Panc1 (cell line): ENCODE measurements around the gene RHOT2. TPM values are rescaled to one million over a fixed set of nuclear protein-coding genes. Genes with fewer than 3 reads are reported as not detected.

Source experiments
- ATAC-seq: fragments of 200-7000 bp; cut with Tn5 transposase; 2 replicates; pipeline ENCODE4 v1.9.1; 2020; ENCODE audit warnings: mild to moderate bottlenecking, moderate library complexity
- BruUV-seq: library from RNA; stranded (reverse); fragments of 400-500 nt; replicated peaks from 2 replicates; lab custom pipeline; 2021; lab: Mats Ljungman, UMichigan
- CTCF ChIA-PET: fragments of 300-600 bp; sonication (Branson Sonifier 250); formaldehyde crosslinking; loops from one replicate; lab custom pipeline; 2022; ENCODE audit warnings: antibody characterized with exemption; lab: Charles Lee
- POLR2A ChIA-PET: fragments of 300-600 bp; sonication (Branson Sonifier 250); formaldehyde crosslinking; loops from one replicate; lab custom pipeline; 2022; ENCODE audit warnings: antibody characterized with exemption; lab: Charles Lee
- DNase-seq: peaks from one replicate; pipeline ENCODE4 v3.0.0-alpha.2; 2010; ENCODE audit warnings: low read depth, low spot score
- H3K27ac ChIP-seq: 2 replicates; pipeline ENCODE4 v1.5.1; 2011; ENCODE audit warnings: mild to moderate bottlenecking, low read length, inconsistent platforms
- H3K27me3 ChIP-seq: fragments of 200-500 bp; sonication (Bioruptor generic); 2 replicates; pipeline ENCODE4 v1.6.0; 2014; ENCODE audit warnings: low read length, inconsistent platforms; ENCODE audit not compliant: control insufficient read depth, insufficient read depth
- H3K36me3 ChIP-seq: fragments of 200-500 bp; sonication (Bioruptor generic); 2 replicates; pipeline ENCODE4 v1.5.1; 2014; ENCODE audit warnings: inconsistent platforms, mild to moderate bottlenecking, low read length, moderate library complexity; ENCODE audit not compliant: control insufficient read depth, insufficient read depth
- H3K4me1 ChIP-seq: 2 replicates; pipeline ENCODE4 v1.5.1; 2011; ENCODE audit warnings: inconsistent platforms, mild to moderate bottlenecking, low read length, moderate library complexity; ENCODE audit not compliant: control insufficient read depth, insufficient read depth
- H3K4me3 ChIP-seq, 2 experiments: 2 replicates each; pipeline ENCODE4 v1.5.1; 2011 to 2012; ENCODE audit warnings: low read depth in 2 of 2, low read length in 2 of 2, mild to moderate bottlenecking in 2 of 2, inconsistent platforms in 1 of 2, moderate library complexity in 1 of 2
- H3K9me3 ChIP-seq: fragments of 200-500 bp; sonication (Bioruptor generic); 2 replicates; pipeline ENCODE4 v1.5.1; 2014; ENCODE audit warnings: low read depth, mild to moderate bottlenecking, inconsistent platforms, low read length, moderate library complexity; ENCODE audit not compliant: control insufficient read depth, insufficient read depth
- CTCF ChIP-seq: fragments of 450-650 bp; IDR thresholded peaks from 2 replicates; pipeline ENCODE4 v1.5.1; 2017; ENCODE audit warnings: mild to moderate bottlenecking
- POLR2AphosphoS5 ChIP-seq: IDR thresholded peaks from 2 replicates; pipeline ENCODE4 v1.6.1; 2012; ENCODE audit warnings: mild to moderate bottlenecking, low read depth, low read length, moderate library complexity
- REST ChIP-seq, 2 experiments: IDR thresholded peaks; 2 replicates each; pipeline ENCODE4 v1.6.1; 2011 to 2012; ENCODE audit warnings: low read depth in 2 of 2, control low read depth in 1 of 2, low read length in 1 of 2, mild to moderate bottlenecking in 1 of 2, moderate library complexity in 1 of 2; ENCODE audit not compliant: insufficient read depth in 1 of 2
- SIN3A ChIP-seq: IDR thresholded peaks from 2 replicates; pipeline ENCODE4 v1.6.1; 2012; ENCODE audit warnings: low read depth, mild to moderate bottlenecking, low read length, moderate library complexity, borderline replicate concordance; ENCODE audit not compliant: insufficient read depth
- TCF7L2 ChIP-seq: IDR thresholded peaks from 2 replicates; pipeline ENCODE4 v1.6.1; 2011; ENCODE audit warnings: mild to moderate bottlenecking, low read depth, low read length, inconsistent platforms
- in situ Hi-C: cut with HindIII; loops from 2 replicates; pipeline ENCODE4 v1.10.0; 2016; ENCODE audit warnings: low sequenced_read_pairs, low pct_unique_long_range_greater_than_20kb
- intact Hi-C: fragments of 100-400 bp; cut with micrococcal nuclease; formaldehyde crosslinking; loops from one replicate; pipeline ENCODE4 v1.10.0; 2022; ENCODE audit not compliant: unreplicated experiment
- total RNA-seq: library from RNA; stranded (reverse); gene quantifications from one replicate; pipeline ENCODE4 v1.2.1, GENCODE V29; 2021; ENCODE audit not compliant: unreplicated experiment

Gene RHOT2
- total RNA-seq, 1 experiment from 2014 or later = 195 TPM

GRCh38 chr16:669666-670065 lies 1.7 kb downstream of the RHOT2 start:
- ChIA-PET POLR2A (no interaction called here), CTCF (no interaction called here)
- no peak overlapping the region for H3K4me3 ChIP-seq
- no peak overlapping the region for H3K27ac ChIP-seq
- H3K9me3 ChIP-seq = no peaks in the 10 kb centered on the region
- peaks cover 22% of the 10 kb centered on the region for H3K4me1 ChIP-seq
- intact Hi-C loops (no loop called here), in situ Hi-C loops (no loop called here)
- TF ChIP-seq POLR2AphosphoS5 = no peak
- no peak for TF ChIP-seq TCF7L2
- TF ChIP-seq REST (IDR thresholded peaks at IDR 0.05; ENCODE audit: insufficient read depth in 1 of 2, low read depth in 2 of 2, low read length in 1 of 2) = no peak
- TF ChIP-seq SIN3A = no peak
- no peak for TF ChIP-seq CTCF
- ATAC-seq (no peak), DNase-seq (no peak)
- peaks cover 3% of the 10 kb centered on the region; the same call in 1 of the 2 replicates for H3K36me3 ChIP-seq
- H3K27me3 ChIP-seq = no peaks in the 10 kb centered on the region
- no TSS peak for BruUV-seq

GRCh38 chr16:670485-671352 lies 2.8 kb downstream of the RHOT2 start:
- BruUV-seq = TSS peak; percentile 50

More at GRCh38 chr16:670485-671352, 2.8 kb downstream of the RHOT2 start:
- no peak for ATAC-seq
- Histone ChIP-seq H3K4me3 (no peak overlapping the region), H3K36me3 (peaks cover 3% of the 10 kb centered on the region; the same call in 1 of the 2 replicates), H3K27ac (no peak overlapping the region), H3K9me3 (no peaks in the 10 kb centered on the region), H3K4me1 (peaks cover 28% of the 10 kb centered on the region), H3K27me3 (no peaks in the 10 kb centered on the region)
- no peak for DNase-seq
- TF ChIP-seq TCF7L2 = no peak
- TF ChIP-seq REST (IDR thresholded peaks at IDR 0.05; ENCODE audit: insufficient read depth in 1 of 2, low read depth in 2 of 2, low read length in 1 of 2) = no peak
- no peak for TF ChIP-seq POLR2AphosphoS5
- no peak for TF ChIP-seq CTCF
- no peak for TF ChIP-seq SIN3A
- CTCF ChIA-PET = no interaction called here
- POLR2A ChIA-PET = no interaction called here
- intact Hi-C loops = no loop called here
- in situ Hi-C loops = no loop called here
